Panc1 (cell line): ENCODE data around the gene HSF5.

Experiments used
- POLR2AphosphoS5 ChIP-seq: IDR thresholded peaks from 2 replicates; pipeline ENCODE4 v1.6.1; 2012; ENCODE audit warnings: mild to moderate bottlenecking, low read depth, low read length, moderate library complexity
- TF ChIP-seq, protein P1 (sequence below): fragments of 450-650 bp; IDR thresholded peaks from 2 replicates; pipeline ENCODE4 v1.5.1; 2017; ENCODE audit warnings: mild to moderate bottlenecking
- TF ChIP-seq, protein P2 (sequence below), 2 experiments: IDR thresholded peaks; 2 replicates each; pipeline ENCODE4 v1.6.1; 2011 to 2012; ENCODE audit warnings: low read depth in 2 of 2, control low read depth in 1 of 2, low read length in 1 of 2, mild to moderate bottlenecking in 1 of 2, moderate library complexity in 1 of 2; ENCODE audit not compliant: insufficient read depth in 1 of 2

GRCh38 chr17:58513267-58513964, 25.2 kb upstream of the HSF5 start:
- TF ChIP-seq, protein P1, sequence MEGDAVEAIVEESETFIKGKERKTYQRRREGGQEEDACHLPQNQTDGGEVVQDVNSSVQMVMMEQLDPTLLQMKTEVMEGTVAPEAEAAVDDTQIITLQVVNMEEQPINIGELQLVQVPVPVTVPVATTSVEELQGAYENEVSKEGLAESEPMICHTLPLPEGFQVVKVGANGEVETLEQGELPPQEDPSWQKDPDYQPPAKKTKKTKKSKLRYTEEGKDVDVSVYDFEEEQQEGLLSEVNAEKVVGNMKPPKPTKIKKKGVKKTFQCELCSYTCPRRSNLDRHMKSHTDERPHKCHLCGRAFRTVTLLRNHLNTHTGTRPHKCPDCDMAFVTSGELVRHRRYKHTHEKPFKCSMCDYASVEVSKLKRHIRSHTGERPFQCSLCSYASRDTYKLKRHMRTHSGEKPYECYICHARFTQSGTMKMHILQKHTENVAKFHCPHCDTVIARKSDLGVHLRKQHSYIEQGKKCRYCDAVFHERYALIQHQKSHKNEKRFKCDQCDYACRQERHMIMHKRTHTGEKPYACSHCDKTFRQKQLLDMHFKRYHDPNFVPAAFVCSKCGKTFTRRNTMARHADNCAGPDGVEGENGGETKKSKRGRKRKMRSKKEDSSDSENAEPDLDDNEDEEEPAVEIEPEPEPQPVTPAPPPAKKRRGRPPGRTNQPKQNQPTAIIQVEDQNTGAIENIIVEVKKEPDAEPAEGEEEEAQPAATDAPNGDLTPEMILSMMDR, result no peak
- no peak for TF ChIP-seq POLR2AphosphoS5
- TF ChIP-seq, protein P2, sequence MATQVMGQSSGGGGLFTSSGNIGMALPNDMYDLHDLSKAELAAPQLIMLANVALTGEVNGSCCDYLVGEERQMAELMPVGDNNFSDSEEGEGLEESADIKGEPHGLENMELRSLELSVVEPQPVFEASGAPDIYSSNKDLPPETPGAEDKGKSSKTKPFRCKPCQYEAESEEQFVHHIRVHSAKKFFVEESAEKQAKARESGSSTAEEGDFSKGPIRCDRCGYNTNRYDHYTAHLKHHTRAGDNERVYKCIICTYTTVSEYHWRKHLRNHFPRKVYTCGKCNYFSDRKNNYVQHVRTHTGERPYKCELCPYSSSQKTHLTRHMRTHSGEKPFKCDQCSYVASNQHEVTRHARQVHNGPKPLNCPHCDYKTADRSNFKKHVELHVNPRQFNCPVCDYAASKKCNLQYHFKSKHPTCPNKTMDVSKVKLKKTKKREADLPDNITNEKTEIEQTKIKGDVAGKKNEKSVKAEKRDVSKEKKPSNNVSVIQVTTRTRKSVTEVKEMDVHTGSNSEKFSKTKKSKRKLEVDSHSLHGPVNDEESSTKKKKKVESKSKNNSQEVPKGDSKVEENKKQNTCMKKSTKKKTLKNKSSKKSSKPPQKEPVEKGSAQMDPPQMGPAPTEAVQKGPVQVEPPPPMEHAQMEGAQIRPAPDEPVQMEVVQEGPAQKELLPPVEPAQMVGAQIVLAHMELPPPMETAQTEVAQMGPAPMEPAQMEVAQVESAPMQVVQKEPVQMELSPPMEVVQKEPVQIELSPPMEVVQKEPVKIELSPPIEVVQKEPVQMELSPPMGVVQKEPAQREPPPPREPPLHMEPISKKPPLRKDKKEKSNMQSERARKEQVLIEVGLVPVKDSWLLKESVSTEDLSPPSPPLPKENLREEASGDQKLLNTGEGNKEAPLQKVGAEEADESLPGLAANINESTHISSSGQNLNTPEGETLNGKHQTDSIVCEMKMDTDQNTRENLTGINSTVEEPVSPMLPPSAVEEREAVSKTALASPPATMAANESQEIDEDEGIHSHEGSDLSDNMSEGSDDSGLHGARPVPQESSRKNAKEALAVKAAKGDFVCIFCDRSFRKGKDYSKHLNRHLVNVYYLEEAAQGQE (IDR thresholded peaks at IDR 0.05; ENCODE audit: insufficient read depth in 1 of 2, low read depth in 2 of 2, low read length in 1 of 2), result no peak
